ENCODE data around the gene NASP. TPM values are rescaled to one million over a fixed set of nuclear protein-coding genes. Genes with fewer than 3 reads are reported as not detected.

Gene NASP
- total and polyA plus RNA-seq, 2 of the 13 experiments (the other 11 are each of a cell fraction or from before 2014, with no cell fraction given) = 132 to 256 TPM

GRCh38 chr1:45584351-45585109, 689 bp downstream of the NASP start (continued):
- no peak for TF ChIP-seq ZNF318 (CRISPR knock-in tag; IDR thresholded peaks at IDR 0.05)
- TF ChIP-seq MTF1 (CRISPR knock-in tag; IDR thresholded peaks at IDR 0.05) = 0 out of 2 replicates have a peak, but pooled peaks have one; percentile 17
- no peak for TF ChIP-seq UBTF (CRISPR knock-in tag; IDR thresholded peaks at IDR 0.05)
- TF ChIP-seq ZNF563 (CRISPR knock-in tag; IDR thresholded peaks at IDR 0.05) = no peak
- TF ChIP-seq ZNF432 (CRISPR knock-in tag; IDR thresholded peaks at IDR 0.05; ENCODE audit: borderline replicate concordance) = no peak
- TF ChIP-seq RFXANK (CRISPR knock-in tag; IDR thresholded peaks at IDR 0.05) = 0 out of 2 replicates have a peak, but pooled peaks have one; percentile 13
- no peak for TF ChIP-seq POLR2AphosphoS5 (IDR thresholded peaks at IDR 0.05; ENCODE audit: low read depth, low read length)
- no peak for TF ChIP-seq SP1 (IDR thresholded peaks at IDR 0.05)
- peak; percentile 82 for TF ChIP-seq SP1 (CRISPR knock-in tag; IDR thresholded peaks at IDR 0.05)
- no peak for TF ChIP-seq ZSCAN22 (CRISPR knock-in tag; IDR thresholded peaks at IDR 0.05)
- no peak for TF ChIP-seq ZNF564 (CRISPR knock-in tag; IDR thresholded peaks at IDR 0.05)
- TF ChIP-seq SP5 (CRISPR knock-in tag; IDR thresholded peaks at IDR 0.05; ENCODE audit: borderline replicate concordance, low read depth) = peak; percentile 55; the same call in 1 of the 2 replicates
- TF ChIP-seq MIXL1 (CRISPR knock-in tag; IDR thresholded peaks at IDR 0.05) = no peak
- no peak; the same call in 1 of the 2 replicates for TF ChIP-seq ZNF772 (CRISPR knock-in tag; IDR thresholded peaks at IDR 0.05)
- no peak for TF ChIP-seq ZNF747 (CRISPR knock-in tag; IDR thresholded peaks at IDR 0.05; ENCODE audit: borderline replicate concordance)
- no peak for TF ChIP-seq PHF20 (CRISPR knock-in tag; IDR thresholded peaks at IDR 0.05)
- no peak for TF ChIP-seq NCOA1 (CRISPR knock-in tag; IDR thresholded peaks at IDR 0.05)
- no peak for TF ChIP-seq NFATC3 (CRISPR knock-in tag; IDR thresholded peaks at IDR 0.05)
- TF ChIP-seq ONECUT2 (CRISPR knock-in tag; IDR thresholded peaks at IDR 0.05) = peak; percentile 35; the same call in 1 of the 2 replicates
- peak; percentile 9; the same call in 1 of the 2 replicates for TF ChIP-seq ZNF614 (CRISPR knock-in tag; IDR thresholded peaks at IDR 0.05; ENCODE audit: borderline replicate concordance)
- no peak for TF ChIP-seq IRX3 (CRISPR knock-in tag; IDR thresholded peaks at IDR 0.05; ENCODE audit: borderline replicate concordance, low read depth)
- 0 out of 4 replicates have a peak, but pooled peaks of 1 of the 2 experiments have one; percentile 31 for TF ChIP-seq POLR2A (IDR thresholded peaks at IDR 0.05; ENCODE audit: insufficient read depth in 1 of 2, low read depth in 2 of 2, low read length in 2 of 2)
- TF ChIP-seq SMARCC2 (IDR thresholded peaks at IDR 0.05) = no peak

Measured in HepG2 (cell line).